Measurements from ENCODE around the gene PRLR. TPM values are rescaled to one million over a fixed set of nuclear protein-coding genes. Genes with fewer than 3 reads are reported as not detected.

PRLR gene
- total and polyA plus RNA-seq, 2 of the 13 experiments (the other 11 are each of a cell fraction or from before 2014, with no cell fraction given): 12.2 to 13.3 TPM

DNA sequence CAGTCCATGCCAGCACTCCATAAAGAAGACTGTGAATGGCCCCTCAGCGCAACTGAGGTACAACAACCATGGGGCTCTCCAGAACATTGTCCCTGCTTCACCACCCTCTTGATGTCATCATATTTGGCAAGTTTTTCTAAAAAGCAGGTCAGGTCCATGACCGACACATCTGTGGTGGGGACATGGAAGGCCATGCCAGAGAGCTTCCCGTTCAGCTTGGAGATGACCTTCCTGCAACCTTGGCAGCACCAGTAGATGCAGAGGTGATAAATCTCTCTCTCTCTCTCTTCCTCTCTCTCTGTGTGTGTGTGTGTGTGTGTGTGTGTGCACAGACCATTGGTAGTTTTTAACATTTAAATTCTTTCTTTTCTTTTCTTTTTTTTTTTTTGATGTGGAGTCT is 147.1 kb downstream of the PRLR start:
- Histone ChIP-seq H4K20me1 (ENCODE audit: insufficient read depth, low read length) (no peaks in the 10 kb centered on the region), H3K79me2 (ENCODE audit: insufficient read depth, low read length) (no peaks in the 10 kb centered on the region), H3K27me3 (ENCODE audit: control insufficient read depth in 1 of 2, insufficient read depth in 2 of 2, low read length in 2 of 2) (no peaks in the 10 kb centered on the region), H3K9ac (ENCODE audit: insufficient read depth, low read depth, low read length) (no peak overlapping the region), H3K4me2 (ENCODE audit: low read depth, low read length) (no peak overlapping the region), H3K4me3 (replicated peaks in 1 of 3; ENCODE audit: insufficient read depth in 1 of 3, low read depth in 2 of 3, low read length in 3 of 3) (no peak overlapping the region), H2AFZ (ENCODE audit: low read length) (no peak overlapping the region), H3K9me3 (ENCODE audit: low read length) (no peaks in the 10 kb centered on the region), H3K4me1 (ENCODE audit: insufficient read depth, low read length) (peaks cover 9% of the 10 kb centered on the region; the same call in 1 of the 2 replicates), H3K27ac (ENCODE audit: extremely low read length, insufficient read depth, low read length) (no peak overlapping the region), H3K36me3 (replicated peaks in 1 of 2; ENCODE audit: control insufficient read depth in 1 of 2, insufficient read depth in 2 of 2, low read length in 2 of 2) (peaks cover 2 to 8% of the 10 kb centered on the region in 2 experiments; a peak in 2 of 5 replicates)
- in situ Hi-C loops (cut with HindIII; ENCODE audit: extremely low pct_ligation_motif_present, low pct_unique_long_range_greater_than_20kb): no loop called here
- ATAC-seq (no peak), DNase-seq (ENCODE audit: low spot score) (no peak), FAIRE-seq (no peak)
- ChIA-PET POLR2A (no interaction called here), CTCF (ENCODE audit: low intra/inter-chr PET ratio, low total read pairs) (no interaction called here)
- WGBS (ENCODE audit: low lambda C conversion rate): 100% methylated on average over 3 of the region's 3 CpGs
- TF ChIP-seq, protein P1, sequence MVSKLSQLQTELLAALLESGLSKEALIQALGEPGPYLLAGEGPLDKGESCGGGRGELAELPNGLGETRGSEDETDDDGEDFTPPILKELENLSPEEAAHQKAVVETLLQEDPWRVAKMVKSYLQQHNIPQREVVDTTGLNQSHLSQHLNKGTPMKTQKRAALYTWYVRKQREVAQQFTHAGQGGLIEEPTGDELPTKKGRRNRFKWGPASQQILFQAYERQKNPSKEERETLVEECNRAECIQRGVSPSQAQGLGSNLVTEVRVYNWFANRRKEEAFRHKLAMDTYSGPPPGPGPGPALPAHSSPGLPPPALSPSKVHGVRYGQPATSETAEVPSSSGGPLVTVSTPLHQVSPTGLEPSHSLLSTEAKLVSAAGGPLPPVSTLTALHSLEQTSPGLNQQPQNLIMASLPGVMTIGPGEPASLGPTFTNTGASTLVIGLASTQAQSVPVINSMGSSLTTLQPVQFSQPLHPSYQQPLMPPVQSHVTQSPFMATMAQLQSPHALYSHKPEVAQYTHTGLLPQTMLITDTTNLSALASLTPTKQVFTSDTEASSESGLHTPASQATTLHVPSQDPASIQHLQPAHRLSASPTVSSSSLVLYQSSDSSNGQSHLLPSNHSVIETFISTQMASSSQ (IDR thresholded peaks at IDR 0.05; ENCODE audit: low read depth): no peak
- TF ChIP-seq, protein P1 (CRISPR knock-in tag; IDR thresholded peaks at IDR 0.05; ENCODE audit: borderline replicate concordance): no peak
- TF ChIP-seq ZNF782 (CRISPR knock-in tag; IDR thresholded peaks at IDR 0.05; ENCODE audit: borderline replicate concordance) (no peak), ARHGAP35 (CRISPR knock-in tag; IDR thresholded peaks at IDR 0.05; ENCODE audit: borderline replicate concordance) (no peak), SRY (CRISPR knock-in tag; IDR thresholded peaks at IDR 0.05) (no peak), MIER3 (CRISPR knock-in tag; IDR thresholded peaks at IDR 0.05; ENCODE audit: borderline replicate concordance) (no peak), ZZZ3 (CRISPR knock-in tag; IDR thresholded peaks at IDR 0.05; ENCODE audit: borderline replicate concordance) (no peak), KDM3A (CRISPR knock-in tag; IDR thresholded peaks at IDR 0.05; ENCODE audit: low read depth) (no peak), AKAP8 (CRISPR knock-in tag; IDR thresholded peaks at IDR 0.05) (no peak), FIP1L1 (IDR thresholded peaks at IDR 0.05; ENCODE audit: borderline replicate concordance, insufficient read depth, low read depth, low read length) (no peak), POLR2AphosphoS5 (IDR thresholded peaks at IDR 0.05; ENCODE audit: low read depth, low read length) (no peak), ZNF333 (CRISPR knock-in tag; IDR thresholded peaks at IDR 0.05; ENCODE audit: borderline replicate concordance) (no peak), ZNF746 (CRISPR knock-in tag; IDR thresholded peaks at IDR 0.05) (no peak)
- TF ChIP-seq, protein P2, sequence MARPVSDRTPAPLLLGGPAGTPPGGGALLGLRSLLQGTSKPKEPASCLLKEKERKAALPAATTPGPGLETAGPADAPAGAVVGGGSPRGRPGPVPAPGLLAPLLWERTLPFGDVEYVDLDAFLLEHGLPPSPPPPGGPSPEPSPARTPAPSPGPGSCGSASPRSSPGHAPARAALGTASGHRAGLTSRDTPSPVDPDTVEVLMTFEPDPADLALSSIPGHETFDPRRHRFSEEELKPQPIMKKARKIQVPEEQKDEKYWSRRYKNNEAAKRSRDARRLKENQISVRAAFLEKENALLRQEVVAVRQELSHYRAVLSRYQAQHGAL (CRISPR knock-in tag; IDR thresholded peaks at IDR 0.05; ENCODE audit: not compliant biosample characterization): no peak
- TF ChIP-seq, protein P3, sequence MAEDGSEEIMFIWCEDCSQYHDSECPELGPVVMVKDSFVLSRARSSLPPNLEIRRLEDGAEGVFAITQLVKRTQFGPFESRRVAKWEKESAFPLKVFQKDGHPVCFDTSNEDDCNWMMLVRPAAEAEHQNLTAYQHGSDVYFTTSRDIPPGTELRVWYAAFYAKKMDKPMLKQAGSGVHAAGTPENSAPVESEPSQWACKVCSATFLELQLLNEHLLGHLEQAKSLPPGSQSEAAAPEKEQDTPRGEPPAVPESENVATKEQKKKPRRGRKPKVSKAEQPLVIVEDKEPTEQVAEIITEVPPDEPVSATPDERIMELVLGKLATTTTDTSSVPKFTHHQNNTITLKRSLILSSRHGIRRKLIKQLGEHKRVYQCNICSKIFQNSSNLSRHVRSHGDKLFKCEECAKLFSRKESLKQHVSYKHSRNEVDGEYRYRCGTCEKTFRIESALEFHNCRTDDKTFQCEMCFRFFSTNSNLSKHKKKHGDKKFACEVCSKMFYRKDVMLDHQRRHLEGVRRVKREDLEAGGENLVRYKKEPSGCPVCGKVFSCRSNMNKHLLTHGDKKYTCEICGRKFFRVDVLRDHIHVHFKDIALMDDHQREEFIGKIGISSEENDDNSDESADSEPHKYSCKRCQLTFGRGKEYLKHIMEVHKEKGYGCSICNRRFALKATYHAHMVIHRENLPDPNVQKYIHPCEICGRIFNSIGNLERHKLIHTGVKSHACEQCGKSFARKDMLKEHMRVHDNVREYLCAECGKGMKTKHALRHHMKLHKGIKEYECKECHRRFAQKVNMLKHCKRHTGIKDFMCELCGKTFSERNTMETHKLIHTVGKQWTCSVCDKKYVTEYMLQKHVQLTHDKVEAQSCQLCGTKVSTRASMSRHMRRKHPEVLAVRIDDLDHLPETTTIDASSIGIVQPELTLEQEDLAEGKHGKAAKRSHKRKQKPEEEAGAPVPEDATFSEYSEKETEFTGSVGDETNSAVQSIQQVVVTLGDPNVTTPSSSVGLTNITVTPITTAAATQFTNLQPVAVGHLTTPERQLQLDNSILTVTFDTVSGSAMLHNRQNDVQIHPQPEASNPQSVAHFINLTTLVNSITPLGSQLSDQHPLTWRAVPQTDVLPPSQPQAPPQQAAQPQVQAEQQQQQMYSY (CRISPR knock-in tag; IDR thresholded peaks at IDR 0.05): no peak
- TF ChIP-seq, protein P4, sequence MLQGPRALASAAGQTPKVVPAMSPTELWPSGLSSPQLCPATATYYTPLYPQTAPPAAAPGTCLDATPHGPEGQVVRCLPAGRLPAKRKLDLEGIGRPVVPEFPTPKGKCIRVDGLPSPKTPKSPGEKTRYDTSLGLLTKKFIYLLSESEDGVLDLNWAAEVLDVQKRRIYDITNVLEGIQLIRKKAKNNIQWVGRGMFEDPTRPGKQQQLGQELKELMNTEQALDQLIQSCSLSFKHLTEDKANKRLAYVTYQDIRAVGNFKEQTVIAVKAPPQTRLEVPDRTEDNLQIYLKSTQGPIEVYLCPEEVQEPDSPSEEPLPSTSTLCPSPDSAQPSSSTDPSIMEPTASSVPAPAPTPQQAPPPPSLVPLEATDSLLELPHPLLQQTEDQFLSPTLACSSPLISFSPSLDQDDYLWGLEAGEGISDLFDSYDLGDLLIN (CRISPR knock-in tag; IDR thresholded peaks at IDR 0.05; ENCODE audit: borderline replicate concordance): no peak
- no TSS peak for BruUV-seq (replicated peaks)
- intact Hi-C loops (cut with micrococcal nuclease; ENCODE audit: unreplicated experiment): no loop called here
